PC-3 (cell line): ENCODE measurements around the gene LGALS9. TPM values are rescaled to one million over a fixed set of nuclear protein-coding genes. Genes with fewer than 3 reads are reported as not detected.

Experiments
- ATAC-seq: fragments of 200-7000 bp; cut with Tn5 transposase; 2 replicates; pipeline ENCODE4 v1.9.1; 2020; ENCODE audit warnings: mild to moderate bottlenecking, moderate library complexity
- BruUV-seq: library from RNA; stranded (reverse); fragments of 400-500 nt; replicated peaks from 2 replicates; lab custom pipeline; 2021; lab: Mats Ljungman, UMichigan
- CTCF ChIA-PET: fragments of 300-600 bp; sonication (Branson Sonifier 250); formaldehyde crosslinking; loops from one replicate; lab custom pipeline; 2022; ENCODE audit warnings: antibody characterized with exemption; lab: Charles Lee
- POLR2A ChIA-PET: fragments of 300-600 bp; sonication (Branson Sonifier 250); formaldehyde crosslinking; loops from one replicate; lab custom pipeline; 2022; ENCODE audit warnings: antibody characterized with exemption; ENCODE audit not compliant: unreplicated experiment; lab: Charles Lee
- DNase-seq: peaks from one replicate; pipeline ENCODE4 v3.0.0-alpha.2; 2015
- H2AFZ ChIP-seq: fragments of 300-600 bp; sonication (generic); 2 replicates; pipeline ENCODE4 v1.6.0; 2016; ENCODE audit warnings: antibody characterized with exemption, low read length
- H3F3A ChIP-seq: fragments of 300-600 bp; sonication (generic); one replicate; pipeline ENCODE4 v1.6.0; 2017; ENCODE audit warnings: antibody characterized with exemption, low read length, control low read depth, mild to moderate bottlenecking; ENCODE audit not compliant: unreplicated experiment
- H3K27ac ChIP-seq: fragments of 300-600 bp; sonication (generic); 2 replicates; pipeline ENCODE4 v1.5.1; 2016; ENCODE audit warnings: mild to moderate bottlenecking, low read length
- H3K27me3 ChIP-seq: fragments of 300-600 bp; sonication (generic); 2 replicates; pipeline ENCODE4 v1.6.1; 2016; ENCODE audit warnings: low read length, mixed read lengths
- H3K36me3 ChIP-seq: fragments of 300-600 bp; sonication (generic); 2 replicates; pipeline ENCODE4 v1.6.1; 2016; ENCODE audit warnings: low read depth, mixed run types, low read length, mixed read lengths
- H3K4me1 ChIP-seq: fragments of 300-600 bp; sonication (generic); 2 replicates; pipeline ENCODE4 v1.5.1; 2016; ENCODE audit warnings: low read length; ENCODE audit not compliant: insufficient read depth
- H3K4me2 ChIP-seq: fragments of 300-600 bp; sonication (generic); 2 replicates; pipeline ENCODE4 v1.6.0; 2016; ENCODE audit warnings: low read length
- H3K4me3 ChIP-seq: fragments of 300-600 bp; sonication (generic); 2 replicates; pipeline ENCODE4 v1.5.1; 2016; ENCODE audit warnings: mild to moderate bottlenecking, low read length, mixed read lengths
- H3K79me2 ChIP-seq: fragments of 300-600 bp; sonication (generic); 2 replicates; pipeline ENCODE4 v1.6.1; 2017; ENCODE audit warnings: low read length, mixed read lengths
- H3K9ac ChIP-seq: fragments of 300-600 bp; sonication (generic); 2 replicates; pipeline ENCODE4 v1.6.0; 2016; ENCODE audit warnings: mild to moderate bottlenecking, low read length
- H3K9me2 ChIP-seq: fragments of 300-600 bp; sonication (generic); replicated peaks from 2 replicates; pipeline ENCODE4 v1.6.1; 2016; ENCODE audit warnings: mixed run types, low read length, mixed read lengths
- H3K9me3 ChIP-seq: fragments of 300-600 bp; sonication (generic); 2 replicates; pipeline ENCODE4 v1.6.1; 2016; ENCODE audit warnings: low read length, mixed read lengths
- H4K20me1 ChIP-seq: fragments of 300-600 bp; sonication (generic); 2 replicates; pipeline ENCODE4 v1.6.1; 2016; ENCODE audit warnings: low read length, mixed read lengths
- CTCF ChIP-seq: fragments of 300-600 bp; sonication (generic); conservative IDR thresholded peaks from 2 replicates; pipeline ENCODE4 v1.5.1; 2017; ENCODE audit warnings: antibody characterized with exemption, low read depth, mild to moderate bottlenecking, low read length
- EZH2 ChIP-seq: fragments of 300-600 bp; sonication (generic); IDR thresholded peaks from one replicate; pipeline ENCODE4 v1.6.1; 2017; ENCODE audit warnings: antibody characterized with exemption, mild to moderate bottlenecking, low read length; ENCODE audit not compliant: unreplicated experiment
- EZH2phosphoT487 ChIP-seq: fragments of 300-600 bp; sonication (generic); IDR thresholded peaks from 2 replicates; pipeline ENCODE4 v1.6.1; 2018; ENCODE audit warnings: mild to moderate bottlenecking, antibody characterized with exemption, low read length, borderline replicate concordance
- intact Hi-C: fragments of 100-400 bp; cut with micrococcal nuclease; formaldehyde crosslinking; loops from 2 replicates; pipeline ENCODE4 v1.9.0; 2023
- total RNA-seq: library from RNA; depleted of rRNA; stranded (reverse); fragments of >200 nt; gene quantifications from 2 replicates; pipeline ENCODE4 v1.2.3, GENCODE V29; 2014

Gene LGALS9
- total RNA-seq, 1 experiment from 2014 or later: 1.1 TPM

- ChIA-PET POLR2A (no interaction called here), CTCF (no interaction called here)
- no peak for TF ChIP-seq CTCF
- no peak for TF ChIP-seq EZH2
- TF ChIP-seq EZH2phosphoT487: no peak
- H3K9ac ChIP-seq: no peak overlapping the region
- H3K4me1 ChIP-seq: peaks cover 16% of the 10 kb centered on the region
- no peaks in the 10 kb centered on the region for H3K36me3 ChIP-seq
- H3K79me2 ChIP-seq: no peaks in the 10 kb centered on the region
- H3K27ac ChIP-seq: no peak overlapping the region
- no TSS peak for BruUV-seq
- H3K4me3 ChIP-seq: no peak overlapping the region
- intact Hi-C loops: no loop called here
- DNase-seq (no peak), ATAC-seq (no peak)
- no peak overlapping the region for H2AFZ ChIP-seq
- no peaks in the 10 kb centered on the region for H3K27me3 ChIP-seq
- 0 out of 2 replicates have a peak, but pooled peaks cover 4% of the 10 kb centered on the region for H4K20me1 ChIP-seq
- no peaks in the 10 kb centered on the region for H3K9me2 ChIP-seq
- H3F3A ChIP-seq: peaks cover 4% of the 10 kb centered on the region
- no peak overlapping the region for H3K4me2 ChIP-seq
- no peaks in the 10 kb centered on the region for H3K9me3 ChIP-seq
These were observed 32.5 kb upstream of the LGALS9 start for GRCh38 chr17:27598337-27599050.

- intact Hi-C loops: loop anchor here (2.0 kb wide), 1 partner anchor 364 kb away; no protein-coding TSS in a partner anchor
- H3K4me2 ChIP-seq: peak overlapping the region; percentile 62; the same call in 1 of the 2 replicates
- H3K4me3 ChIP-seq: no peak overlapping the region
- H3K9me3 ChIP-seq: no peaks in the 10 kb centered on the region
- H3F3A ChIP-seq: peaks cover 4% of the 10 kb centered on the region
- no peaks in the 10 kb centered on the region for H3K9me2 ChIP-seq
- H3K27me3 ChIP-seq: no peaks in the 10 kb centered on the region
- TF ChIP-seq EZH2 (no peak), EZH2phosphoT487 (no peak), CTCF (no peak)
- no peak overlapping the region for H2AFZ ChIP-seq
- no peaks in the 10 kb centered on the region for H3K79me2 ChIP-seq
- BruUV-seq: no TSS peak
- DNase-seq (no peak), ATAC-seq (no peak)
- H3K27ac ChIP-seq: peak overlapping the region; percentile 68
- 0 out of 2 replicates have a peak, but pooled peaks cover 4% of the 10 kb centered on the region for H4K20me1 ChIP-seq
- H3K4me1 ChIP-seq: peaks cover 29% of the 10 kb centered on the region
- no peaks in the 10 kb centered on the region for H3K36me3 ChIP-seq
- no peak overlapping the region for H3K9ac ChIP-seq
- ChIA-PET CTCF (interaction anchor here (0.7 to 1.4 kb wide), 5 partner anchors 11 to 364 kb away, joined by 3 to 11 read pairs (median 6); no protein-coding TSS in a partner anchor), POLR2A (interaction anchor here (0.7 kb wide), 1 partner anchor 139 kb away, joined by 3 read pairs; no protein-coding TSS in a partner anchor)
These were observed 30.5 kb upstream of the LGALS9 start for GRCh38 chr17:27600471-27600870.
